ENCODE measurements around the gene ALG14. TPM values are rescaled to one million over a fixed set of nuclear protein-coding genes. Genes with fewer than 3 reads are reported as not detected.

ALG14 gene
- total RNA-seq = 9.7 and 10.5 TPM in 2 replicates
- long read RNA-seq, full-length matches to known transcripts = 10 of 14 reads
- long read RNA-seq, partial matches to known transcripts = 2 of 14 reads
- long read RNA-seq, other reads (novel, unspliced or antisense) = 2 of 14 reads

DNA sequence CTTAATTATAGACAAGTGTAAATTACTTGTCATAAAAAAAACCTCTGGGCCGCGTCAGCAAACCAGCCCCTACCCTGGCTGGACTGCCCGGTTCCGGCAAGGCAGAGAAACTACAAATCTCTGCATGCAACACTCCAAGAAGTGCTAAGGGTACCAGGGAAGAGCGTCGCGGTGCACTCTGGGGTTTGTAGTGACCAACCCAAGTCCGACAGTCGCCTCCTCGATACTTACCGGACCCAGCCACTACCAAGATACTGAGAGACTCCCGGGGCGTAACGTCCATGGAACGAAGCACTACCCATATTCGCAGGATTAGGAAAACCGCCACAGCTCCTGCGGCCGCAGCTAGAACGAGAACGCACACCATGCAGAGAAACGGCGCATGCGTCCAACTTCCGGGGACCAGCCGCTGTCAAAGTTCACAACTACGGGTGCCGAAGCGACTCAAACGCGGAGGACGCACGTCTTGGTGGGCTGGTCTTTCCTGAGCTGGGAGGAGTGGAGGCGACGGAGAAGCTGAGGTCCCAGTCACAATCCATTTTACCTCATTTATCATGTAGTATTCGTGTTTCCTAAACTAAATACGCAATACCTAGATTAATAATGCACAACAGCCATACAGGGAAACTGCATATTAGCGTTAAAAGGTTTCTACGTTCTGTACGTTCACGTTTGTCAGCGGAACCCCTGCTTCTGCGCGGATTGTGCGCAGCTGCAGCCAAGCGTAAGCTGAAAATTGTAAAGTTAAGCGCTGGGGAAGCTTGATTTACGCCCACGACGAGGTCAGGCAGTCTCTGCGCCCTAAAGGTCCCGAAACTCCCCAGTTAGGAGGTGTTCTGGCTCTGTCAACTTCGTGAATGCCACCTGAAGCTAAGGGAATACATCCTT lies at the start of gene ALG14:
ALG14 (minus strand) TSS at position 420 of the 888 bp plus-strand sequence; CDS start at position 367, 53 bp downstream.
- peak; percentile 79 for DNase-seq (ENCODE audit: low spot score, unreplicated experiment)
- TF ChIP-seq, protein P1, sequence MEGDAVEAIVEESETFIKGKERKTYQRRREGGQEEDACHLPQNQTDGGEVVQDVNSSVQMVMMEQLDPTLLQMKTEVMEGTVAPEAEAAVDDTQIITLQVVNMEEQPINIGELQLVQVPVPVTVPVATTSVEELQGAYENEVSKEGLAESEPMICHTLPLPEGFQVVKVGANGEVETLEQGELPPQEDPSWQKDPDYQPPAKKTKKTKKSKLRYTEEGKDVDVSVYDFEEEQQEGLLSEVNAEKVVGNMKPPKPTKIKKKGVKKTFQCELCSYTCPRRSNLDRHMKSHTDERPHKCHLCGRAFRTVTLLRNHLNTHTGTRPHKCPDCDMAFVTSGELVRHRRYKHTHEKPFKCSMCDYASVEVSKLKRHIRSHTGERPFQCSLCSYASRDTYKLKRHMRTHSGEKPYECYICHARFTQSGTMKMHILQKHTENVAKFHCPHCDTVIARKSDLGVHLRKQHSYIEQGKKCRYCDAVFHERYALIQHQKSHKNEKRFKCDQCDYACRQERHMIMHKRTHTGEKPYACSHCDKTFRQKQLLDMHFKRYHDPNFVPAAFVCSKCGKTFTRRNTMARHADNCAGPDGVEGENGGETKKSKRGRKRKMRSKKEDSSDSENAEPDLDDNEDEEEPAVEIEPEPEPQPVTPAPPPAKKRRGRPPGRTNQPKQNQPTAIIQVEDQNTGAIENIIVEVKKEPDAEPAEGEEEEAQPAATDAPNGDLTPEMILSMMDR (IDR thresholded peaks at IDR 0.05; ENCODE audit: unreplicated experiment) = no peak
- H3K36me3 Mint-ChIP-seq (ENCODE audit: insufficient read depth) = no peaks in the 10 kb centered on the region

DNA sequence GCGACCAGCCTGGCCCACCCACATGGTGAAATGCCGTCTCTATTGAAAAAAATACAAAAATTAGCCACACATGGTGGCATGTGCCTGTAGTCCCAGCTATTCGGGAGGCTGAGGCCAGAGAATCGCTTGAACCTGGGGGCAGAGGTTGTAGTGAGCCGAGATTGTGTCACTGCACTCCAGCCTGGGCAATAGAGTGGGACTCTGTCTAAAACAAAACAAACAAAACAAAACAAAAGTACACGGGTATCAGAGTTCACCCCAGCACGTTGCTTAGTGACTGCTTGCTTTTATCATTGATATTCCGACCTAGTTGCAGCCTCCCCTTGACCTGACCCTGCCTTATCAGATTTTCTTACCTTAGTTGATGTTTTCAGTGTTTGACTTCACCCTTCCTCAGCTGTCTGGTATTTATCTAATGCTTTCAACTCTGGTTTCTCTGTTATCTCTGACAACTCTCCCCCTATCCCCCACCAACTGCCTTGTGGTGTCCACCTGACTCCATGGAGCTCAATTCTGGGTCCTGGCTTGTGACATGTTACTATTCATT lies 49.5 kb upstream of the ALG14 start:
- peaks cover 3% of the 10 kb centered on the region for H3K36me3 Mint-ChIP-seq (ENCODE audit: insufficient read depth)
- peak overlapping the region; percentile 84 for H3K27ac Mint-ChIP-seq
- peak overlapping the region; percentile 39 for H3K4me3 Mint-ChIP-seq (ENCODE audit: low read depth)
- no peak for DNase-seq (ENCODE audit: low spot score, unreplicated experiment)
- no peaks in the 10 kb centered on the region for H3K27me3 Mint-ChIP-seq
- H3K9me3 Mint-ChIP-seq (ENCODE audit: low read depth) = no peaks in the 10 kb centered on the region
- TF ChIP-seq, protein P1 (IDR thresholded peaks at IDR 0.05; ENCODE audit: unreplicated experiment) = no peak
- peaks cover 52% of the 10 kb centered on the region for H3K4me1 Mint-ChIP-seq (ENCODE audit: low read depth)

More for the DNA sequence above, at the start of gene ALG14:
- no peaks in the 10 kb centered on the region for H3K27me3 Mint-ChIP-seq
- H3K27ac Mint-ChIP-seq = peak within 1 kb of the TSS; percentile 98
- peak within 1 kb of the TSS; percentile 99 for H3K4me3 Mint-ChIP-seq (ENCODE audit: low read depth)
- no peaks in the 10 kb centered on the region for H3K9me3 Mint-ChIP-seq (ENCODE audit: low read depth)
- peaks cover 40% of the 10 kb centered on the region for H3K4me1 Mint-ChIP-seq (ENCODE audit: low read depth)

DNA sequence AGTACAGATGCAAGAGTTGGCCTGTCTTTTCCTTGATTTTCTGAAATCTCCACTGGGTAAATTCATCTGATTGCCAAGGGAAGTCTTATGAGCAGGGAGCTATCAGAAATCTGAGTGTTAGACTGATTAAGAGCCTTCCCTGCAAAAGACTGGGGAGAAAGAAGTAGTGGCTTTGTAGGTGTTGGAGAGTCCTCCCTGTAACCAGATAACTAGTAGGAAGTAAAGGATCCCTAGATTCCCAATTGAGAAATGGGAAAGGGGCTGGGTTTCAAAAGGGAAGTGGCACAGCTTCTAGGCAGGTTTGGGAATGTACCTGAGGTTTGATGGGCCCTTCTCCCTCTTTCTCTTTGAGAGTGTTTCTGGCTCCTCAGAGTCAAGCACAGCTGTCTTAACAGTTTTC lies 46.5 kb upstream of the ALG14 start:
- Mint-ChIP-seq H3K4me3 (ENCODE audit: low read depth) (peak overlapping the region; percentile 93), H3K27ac (peak overlapping the region; percentile 95), H3K36me3 (ENCODE audit: insufficient read depth) (no peaks in the 10 kb centered on the region), H3K9me3 (ENCODE audit: low read depth) (no peaks in the 10 kb centered on the region), H3K27me3 (no peaks in the 10 kb centered on the region), H3K4me1 (ENCODE audit: low read depth) (peaks cover 59% of the 10 kb centered on the region)
- TF ChIP-seq, protein P1 (IDR thresholded peaks at IDR 0.05; ENCODE audit: unreplicated experiment) = no peak
- no peak for DNase-seq (ENCODE audit: low spot score, unreplicated experiment)

DNA sequence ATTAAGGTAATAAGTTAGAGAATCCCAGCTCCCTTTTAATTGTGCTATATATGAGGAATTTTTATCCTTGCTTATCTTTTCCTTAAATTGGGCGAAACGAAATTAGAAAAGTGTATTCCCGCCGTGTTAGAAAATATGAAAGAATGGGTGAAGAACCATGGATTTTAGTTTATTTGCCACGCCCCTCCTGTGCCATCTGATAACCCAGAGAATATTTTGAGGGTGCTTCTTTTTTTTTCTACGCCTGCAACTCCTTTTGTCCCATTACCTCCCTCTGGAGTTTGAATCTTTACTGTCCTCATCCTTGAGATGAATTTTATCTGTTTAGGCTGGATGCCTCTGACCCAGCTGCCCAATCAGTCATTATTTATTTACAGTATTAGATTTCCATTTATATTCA lies 46.0 kb upstream of the ALG14 start:
- no peak for DNase-seq (ENCODE audit: low spot score, unreplicated experiment)
- TF ChIP-seq, protein P1 (IDR thresholded peaks at IDR 0.05; ENCODE audit: unreplicated experiment) = no peak
- H3K9me3 Mint-ChIP-seq (ENCODE audit: low read depth) = no peaks in the 10 kb centered on the region
- H3K4me3 Mint-ChIP-seq (ENCODE audit: low read depth) = peak overlapping the region; percentile 93
- H3K27ac Mint-ChIP-seq = peak overlapping the region; percentile 95
- no peaks in the 10 kb centered on the region for H3K27me3 Mint-ChIP-seq
- peaks cover 59% of the 10 kb centered on the region for H3K4me1 Mint-ChIP-seq (ENCODE audit: low read depth)
- no peaks in the 10 kb centered on the region for H3K36me3 Mint-ChIP-seq (ENCODE audit: insufficient read depth)

- H3K27ac Mint-ChIP-seq = peak overlapping the region; percentile 95
- H3K4me3 Mint-ChIP-seq (ENCODE audit: low read depth) = peak overlapping the region; percentile 93
- H3K9me3 Mint-ChIP-seq (ENCODE audit: low read depth) = no peaks in the 10 kb centered on the region
- H3K27me3 Mint-ChIP-seq = no peaks in the 10 kb centered on the region
- no peak for DNase-seq (ENCODE audit: low spot score, unreplicated experiment)
- peaks cover 56% of the 10 kb centered on the region for H3K4me1 Mint-ChIP-seq (ENCODE audit: low read depth)
- TF ChIP-seq, protein P1 (IDR thresholded peaks at IDR 0.05; ENCODE audit: unreplicated experiment) = no peak
- H3K36me3 Mint-ChIP-seq (ENCODE audit: insufficient read depth) = no peaks in the 10 kb centered on the region
Observed at GRCh38 chr1:95118067-95118499, 45.3 kb upstream of the ALG14 start.
